GM23338 (cell line): ENCODE measurements around the gene PUM2. TPM values are rescaled to one million over a fixed set of nuclear protein-coding genes. Genes with fewer than 3 reads are reported as not detected.

Experiments
- ATAC-seq: fragments of 200-7000 bp; cut with Tn5 transposase; 3 replicates; pipeline ENCODE4 v1.9.1; 2020
- DNase-seq: peaks from one replicate; pipeline ENCODE4 v3.0.0-alpha.2; 2015; ENCODE audit warnings: low spot score
- H2AFZ ChIP-seq: fragments of 200-600 bp; sonication (generic); 2 replicates; pipeline ENCODE4 v1.8.0; 2016; ENCODE audit warnings: antibody characterized with exemption, mild to moderate bottlenecking, moderate library complexity
- H3F3A ChIP-seq: fragments of 200-600 bp; sonication (generic); replicated peaks from 2 replicates; pipeline ENCODE4 v1.8.0; 2017; ENCODE audit warnings: antibody characterized with exemption, mixed run types, low read depth
- H3K27ac ChIP-seq: fragments of 200-600 bp; sonication (generic); 2 replicates; pipeline ENCODE4 v1.6.1; 2016; ENCODE audit warnings: low read depth
- H3K27me3 ChIP-seq: fragments of 200-600 bp; sonication (generic); 2 replicates; pipeline ENCODE4 v1.8.0; 2016; ENCODE audit warnings: mild to moderate bottlenecking, mixed run types, moderate library complexity; ENCODE audit not compliant: insufficient read depth
- H3K36me3 ChIP-seq: fragments of 200-600 bp; sonication (generic); 2 replicates; pipeline ENCODE4 v1.8.0; 2016; ENCODE audit warnings: mild to moderate bottlenecking; ENCODE audit not compliant: insufficient read depth
- H3K4me1 ChIP-seq: fragments of 200-600 bp; sonication (generic); 2 replicates; pipeline ENCODE4 v1.8.0; 2016; ENCODE audit warnings: mild to moderate bottlenecking, moderate library complexity; ENCODE audit not compliant: insufficient read depth
- H3K4me2 ChIP-seq: fragments of 200-600 bp; sonication (generic); 2 replicates; pipeline ENCODE4 v1.7.1; 2017; ENCODE audit warnings: mixed run types
- H3K4me3 ChIP-seq: fragments of 200-600 bp; sonication (generic); 2 replicates; pipeline ENCODE4 v1.6.1; 2016; ENCODE audit warnings: mixed run types
- H3K79me2 ChIP-seq: fragments of 200-600 bp; sonication (generic); replicated peaks from 2 replicates; pipeline ENCODE4 v1.8.0; 2017; ENCODE audit warnings: mild to moderate bottlenecking; ENCODE audit not compliant: insufficient read depth
- H3K9me2 ChIP-seq: fragments of 200-600 bp; sonication (generic); 2 replicates; pipeline ENCODE4 v1.8.0; 2017; ENCODE audit not compliant: insufficient read depth
- H4K20me1 ChIP-seq: fragments of 200-600 bp; sonication (generic); replicated peaks from 2 replicates; pipeline ENCODE4 v1.8.0; 2017; ENCODE audit warnings: mild to moderate bottlenecking; ENCODE audit not compliant: insufficient read depth
- H3K27ac Mint-ChIP-seq: 2 replicates; pipeline ENCODE4 v1.8.0; 2020; ENCODE audit warnings: inconsistent platforms, mild to moderate bottlenecking, moderate library complexity, mixed read lengths
- H3K27me3 Mint-ChIP-seq: 3 replicates; pipeline ENCODE4 v1.8.0; 2022; ENCODE audit warnings: low read depth, mild to moderate bottlenecking, moderate library complexity, mixed read lengths, inconsistent platforms; ENCODE audit not compliant: insufficient read depth, poor library complexity
- H3K36me3 Mint-ChIP-seq: 3 replicates; pipeline ENCODE4 v1.8.0; 2021; ENCODE audit warnings: low read depth, mild to moderate bottlenecking, inconsistent platforms, moderate library complexity, mixed read lengths
- H3K4me1 Mint-ChIP-seq: 3 replicates; pipeline ENCODE4 v1.8.0; 2020; ENCODE audit warnings: mild to moderate bottlenecking, inconsistent platforms, mixed read lengths
- H3K4me3 Mint-ChIP-seq: 3 replicates; pipeline ENCODE4 v1.8.0; 2021; ENCODE audit warnings: moderate library complexity, mild to moderate bottlenecking, inconsistent platforms, mixed read lengths
- H3K9me3 Mint-ChIP-seq: 3 replicates; pipeline ENCODE4 v1.8.0; 2020; ENCODE audit warnings: moderate library complexity, mild to moderate bottlenecking, inconsistent platforms, mixed read lengths
- STAT1 ChIP-seq: IDR thresholded peaks from one replicate; pipeline ENCODE4 v1.6.1; 2016; ENCODE audit warnings: antibody characterized with exemption; ENCODE audit not compliant: unreplicated experiment
- polyA plus RNA-seq: library from polyadenylated mRNA; unstranded; fragments of >200 nt; fragmentation: Nextera tagmentation; extraction: Ambion mirVana; gene quantifications from 2 replicates; pipeline ENCODE4 v1.2.1, GENCODE V29; 2016
- total RNA-seq: library from RNA; depleted of rRNA; stranded (reverse); fragments of >200 nt; shearing (Covaris generic); gene quantifications from 2 replicates; pipeline ENCODE4 v1.2.3, GENCODE V29; 2014
- TF ChIP-seq, protein P1 (sequence below): fragments of 250-450 bp; sonication (Bioruptor Pico); IDR thresholded peaks from 2 replicates; pipeline ENCODE4 v1.5.0; 2020; ENCODE audit warnings: mild to moderate bottlenecking, moderate library complexity

The PUM2 gene
- total and polyA plus RNA-seq, 2 experiments from 2014 or later = 29.9 to 94.1 TPM

DNA sequence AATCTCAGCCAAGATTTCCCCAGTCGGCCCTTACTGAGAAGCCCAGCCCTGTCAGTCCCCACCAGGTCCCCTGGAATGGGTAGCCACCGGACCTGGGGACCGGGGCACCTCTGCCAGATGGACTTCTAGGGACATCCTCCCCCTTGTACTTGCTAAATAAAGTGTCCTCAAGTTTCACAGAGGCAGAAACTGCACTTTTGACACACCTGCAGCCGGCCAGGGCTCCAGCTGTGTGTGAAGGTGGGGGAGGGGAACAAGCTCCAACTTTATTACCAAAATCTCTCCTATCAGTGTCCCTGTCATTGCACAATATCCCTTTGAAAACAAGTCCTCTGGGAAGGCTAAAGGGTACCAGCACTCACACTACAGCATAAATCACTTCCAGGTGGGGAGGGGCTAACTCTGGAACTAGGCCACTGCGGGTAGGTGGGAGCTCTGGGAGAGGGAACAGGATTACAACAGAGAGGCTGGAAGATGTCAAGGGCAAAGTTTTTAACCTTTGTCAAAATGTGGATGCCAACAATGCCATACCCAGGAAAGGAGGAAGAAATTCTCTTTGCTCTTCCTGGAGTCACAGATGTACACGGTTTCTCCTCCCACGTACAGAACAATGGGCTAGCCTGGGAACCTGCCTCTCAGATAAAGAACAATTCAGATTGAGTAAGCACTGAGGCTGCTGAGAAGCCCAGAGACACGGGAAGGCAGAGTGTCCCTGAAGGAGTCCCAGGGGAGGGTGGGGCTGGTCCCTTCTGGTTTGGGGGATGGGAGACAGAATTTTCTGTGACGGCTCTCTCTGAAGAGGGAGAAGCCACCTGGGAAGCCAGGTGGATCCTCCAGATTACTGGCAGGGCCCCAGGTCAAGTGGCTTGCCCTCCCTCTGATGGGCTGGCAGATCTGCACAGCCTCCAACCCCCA lies 136.7 kb downstream of the PUM2 start:
- Histone ChIP-seq H3K4me1 (0 out of 2 replicates have a peak, but pooled peaks cover 10% of the 10 kb centered on the region), H3K9me2 (no peaks in the 10 kb centered on the region), H3F3A (no peaks in the 10 kb centered on the region), H4K20me1 (peaks cover 3% of the 10 kb centered on the region; the same call in 1 of the 2 replicates), H3K27me3 (no peaks in the 10 kb centered on the region), H3K4me3 (no peak overlapping the region), H3K79me2 (peaks cover 76% of the 10 kb centered on the region), H3K36me3 (no peaks in the 10 kb centered on the region), H2AFZ (no peak overlapping the region), H3K4me2 (peak overlapping the region; percentile 12; the same call in 1 of the 2 replicates), H3K27ac (0 out of 2 replicates have a peak overlapping the region, but pooled peaks have one; percentile 9)
- Mint-ChIP-seq H3K4me3 (no peak overlapping the region), H3K27me3 (peaks cover 5% of the 10 kb centered on the region), H3K36me3 (peaks cover 11% of the 10 kb centered on the region), H3K4me1 (peaks cover 44% of the 10 kb centered on the region), H3K9me3 (no peaks in the 10 kb centered on the region), H3K27ac (peak overlapping the region; percentile 43; the same call in 1 of the 2 replicates)
- TF ChIP-seq, protein P1, sequence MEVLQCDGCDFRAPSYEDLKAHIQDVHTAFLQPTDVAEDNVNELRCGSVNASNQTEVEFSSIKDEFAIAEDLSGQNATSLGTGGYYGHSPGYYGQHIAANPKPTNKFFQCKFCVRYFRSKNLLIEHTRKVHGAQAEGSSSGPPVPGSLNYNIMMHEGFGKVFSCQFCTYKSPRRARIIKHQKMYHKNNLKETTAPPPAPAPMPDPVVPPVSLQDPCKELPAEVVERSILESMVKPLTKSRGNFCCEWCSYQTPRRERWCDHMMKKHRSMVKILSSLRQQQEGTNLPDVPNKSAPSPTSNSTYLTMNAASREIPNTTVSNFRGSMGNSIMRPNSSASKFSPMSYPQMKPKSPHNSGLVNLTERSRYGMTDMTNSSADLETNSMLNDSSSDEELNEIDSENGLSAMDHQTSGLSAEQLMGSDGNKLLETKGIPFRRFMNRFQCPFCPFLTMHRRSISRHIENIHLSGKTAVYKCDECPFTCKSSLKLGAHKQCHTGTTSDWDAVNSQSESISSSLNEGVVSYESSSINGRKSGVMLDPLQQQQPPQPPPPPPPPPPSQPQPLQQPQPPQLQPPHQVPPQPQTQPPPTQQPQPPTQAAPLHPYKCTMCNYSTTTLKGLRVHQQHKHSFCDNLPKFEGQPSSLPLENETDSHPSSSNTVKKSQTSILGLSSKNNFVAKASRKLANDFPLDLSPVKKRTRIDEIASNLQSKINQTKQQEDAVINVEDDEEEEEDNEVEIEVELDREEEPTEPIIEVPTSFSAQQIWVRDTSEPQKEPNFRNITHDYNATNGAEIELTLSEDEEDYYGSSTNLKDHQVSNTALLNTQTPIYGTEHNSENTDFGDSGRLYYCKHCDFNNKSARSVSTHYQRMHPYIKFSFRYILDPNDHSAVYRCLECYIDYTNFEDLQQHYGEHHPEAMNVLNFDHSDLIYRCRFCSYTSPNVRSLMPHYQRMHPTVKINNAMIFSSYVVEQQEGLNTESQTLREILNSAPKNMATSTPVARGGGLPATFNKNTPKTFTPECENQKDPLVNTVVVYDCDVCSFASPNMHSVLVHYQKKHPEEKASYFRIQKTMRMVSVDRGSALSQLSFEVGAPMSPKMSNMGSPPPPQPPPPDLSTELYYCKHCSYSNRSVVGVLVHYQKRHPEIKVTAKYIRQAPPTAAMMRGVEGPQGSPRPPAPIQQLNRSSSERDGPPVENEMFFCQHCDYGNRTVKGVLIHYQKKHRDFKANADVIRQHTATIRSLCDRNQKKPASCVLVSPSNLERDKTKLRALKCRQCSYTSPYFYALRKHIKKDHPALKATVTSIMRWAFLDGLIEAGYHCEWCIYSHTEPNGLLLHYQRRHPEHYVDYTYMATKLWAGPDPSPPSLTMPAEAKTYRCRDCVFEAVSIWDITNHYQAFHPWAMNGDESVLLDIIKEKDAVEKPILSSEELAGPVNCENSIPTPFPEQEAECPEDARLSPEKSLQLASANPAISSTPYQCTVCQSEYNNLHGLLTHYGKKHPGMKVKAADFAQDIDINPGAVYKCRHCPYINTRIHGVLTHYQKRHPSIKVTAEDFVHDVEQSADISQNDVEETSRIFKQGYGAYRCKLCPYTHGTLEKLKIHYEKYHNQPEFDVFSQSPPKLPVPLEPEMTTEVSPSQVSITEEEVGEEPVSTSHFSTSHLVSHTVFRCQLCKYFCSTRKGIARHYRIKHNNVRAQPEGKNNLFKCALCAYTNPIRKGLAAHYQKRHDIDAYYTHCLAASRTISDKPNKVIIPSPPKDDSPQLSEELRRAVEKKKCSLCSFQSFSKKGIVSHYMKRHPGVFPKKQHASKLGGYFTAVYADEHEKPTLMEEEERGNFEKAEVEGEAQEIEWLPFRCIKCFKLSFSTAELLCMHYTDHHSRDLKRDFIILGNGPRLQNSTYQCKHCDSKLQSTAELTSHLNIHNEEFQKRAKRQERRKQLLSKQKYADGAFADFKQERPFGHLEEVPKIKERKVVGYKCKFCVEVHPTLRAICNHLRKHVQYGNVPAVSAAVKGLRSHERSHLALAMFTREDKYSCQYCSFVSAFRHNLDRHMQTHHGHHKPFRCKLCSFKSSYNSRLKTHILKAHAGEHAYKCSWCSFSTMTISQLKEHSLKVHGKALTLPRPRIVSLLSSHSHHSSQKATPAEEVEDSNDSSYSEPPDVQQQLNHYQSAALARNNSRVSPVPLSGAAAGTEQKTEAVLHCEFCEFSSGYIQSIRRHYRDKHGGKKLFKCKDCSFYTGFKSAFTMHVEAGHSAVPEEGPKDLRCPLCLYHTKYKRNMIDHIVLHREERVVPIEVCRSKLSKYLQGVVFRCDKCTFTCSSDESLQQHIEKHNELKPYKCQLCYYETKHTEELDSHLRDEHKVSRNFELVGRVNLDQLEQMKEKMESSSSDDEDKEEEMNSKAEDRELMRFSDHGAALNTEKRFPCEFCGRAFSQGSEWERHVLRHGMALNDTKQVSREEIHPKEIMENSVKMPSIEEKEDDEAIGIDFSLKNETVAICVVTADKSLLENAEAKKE (CRISPR knock-in tag) = no peak
- TF ChIP-seq STAT1 = no peak
- no peak for DNase-seq
- ATAC-seq = no peak
